ENCODE data around the gene SORL1.

Gene SORL1

GRCh38 chr11:121587182-121587581 lies 135.1 kb downstream of the SORL1 start:
- no peaks in the 10 kb centered on the region for H3K4me1 ChIP-seq (ENCODE audit: control insufficient read depth in 1 of 2, insufficient read depth in 2 of 2, low read length in 2 of 2)
- peak overlapping the region; percentile 21 for H3K27ac ChIP-seq (ENCODE audit: low read length)
- H3K36me3 ChIP-seq (ENCODE audit: control insufficient read depth in 1 of 2, insufficient read depth in 2 of 2, low read length in 2 of 2), result peaks cover 0 to 4% of the 10 kb centered on the region in 2 donors
- no peaks in the 10 kb centered on the region for H3K27me3 ChIP-seq (ENCODE audit: low read depth, low read length)
- H3K9me3 ChIP-seq (ENCODE audit: control insufficient read depth in 1 of 2, low read length in 2 of 2), result no peaks in the 10 kb centered on the region
- no peak overlapping the region for H3K4me3 ChIP-seq (ENCODE audit: low read depth in 1 of 2, low read length in 2 of 2)

GRCh38 chr11:121588747-121589146 lies 136.6 kb downstream of the SORL1 start:
- no peak overlapping the region for H3K27ac ChIP-seq (ENCODE audit: low read length)
- no peaks in the 10 kb centered on the region for H3K9me3 ChIP-seq (ENCODE audit: control insufficient read depth in 1 of 2, low read length in 2 of 2)
- no peaks in the 10 kb centered on the region for H3K4me1 ChIP-seq (ENCODE audit: control insufficient read depth in 1 of 2, insufficient read depth in 2 of 2, low read length in 2 of 2)
- H3K36me3 ChIP-seq (ENCODE audit: control insufficient read depth in 1 of 2, insufficient read depth in 2 of 2, low read length in 2 of 2), result peaks cover 4 to 6% of the 10 kb centered on the region in 2 donors
- H3K27me3 ChIP-seq (ENCODE audit: low read depth, low read length), result no peaks in the 10 kb centered on the region
- H3K4me3 ChIP-seq (ENCODE audit: low read depth in 1 of 2, low read length in 2 of 2), result no peak overlapping the region

GRCh38 chr11:121589946-121590537 lies 137.9 kb downstream of the SORL1 start:
- Histone ChIP-seq H3K27me3 (ENCODE audit: low read depth, low read length) (no peaks in the 10 kb centered on the region), H3K36me3 (ENCODE audit: control insufficient read depth in 1 of 2, insufficient read depth in 2 of 2, low read length in 2 of 2) (peaks cover 4 to 6% of the 10 kb centered on the region in 2 donors), H3K4me3 (ENCODE audit: low read depth in 1 of 2, low read length in 2 of 2) (no peak overlapping the region), H3K4me1 (ENCODE audit: control insufficient read depth in 1 of 2, insufficient read depth in 2 of 2, low read length in 2 of 2) (no peaks in the 10 kb centered on the region), H3K9me3 (ENCODE audit: control insufficient read depth in 1 of 2, low read length in 2 of 2) (no peaks in the 10 kb centered on the region), H3K27ac (ENCODE audit: low read length) (no peak overlapping the region)

GRCh38 chr11:121590772-121591404 lies 138.8 kb downstream of the SORL1 start:
- H3K27me3 ChIP-seq (ENCODE audit: low read depth, low read length), result no peaks in the 10 kb centered on the region
- H3K4me1 ChIP-seq (ENCODE audit: control insufficient read depth in 1 of 2, insufficient read depth in 2 of 2, low read length in 2 of 2), result no peaks in the 10 kb centered on the region
- no peak overlapping the region for H3K27ac ChIP-seq (ENCODE audit: low read length)
- H3K36me3 ChIP-seq (ENCODE audit: control insufficient read depth in 1 of 2, insufficient read depth in 2 of 2, low read length in 2 of 2), result peaks cover 4 to 6% of the 10 kb centered on the region in 2 donors
- no peak overlapping the region for H3K4me3 ChIP-seq (ENCODE audit: low read depth in 1 of 2, low read length in 2 of 2)
- H3K9me3 ChIP-seq (ENCODE audit: control insufficient read depth in 1 of 2, low read length in 2 of 2), result no peaks in the 10 kb centered on the region

GRCh38 chr11:121591405-121592033 lies 139.4 kb downstream of the SORL1 start:
- no peak overlapping the region for H3K27ac ChIP-seq (ENCODE audit: low read length)
- no peaks in the 10 kb centered on the region for H3K27me3 ChIP-seq (ENCODE audit: low read depth, low read length)
- H3K4me3 ChIP-seq (ENCODE audit: low read depth in 1 of 2, low read length in 2 of 2), result no peak overlapping the region
- H3K4me1 ChIP-seq (ENCODE audit: control insufficient read depth in 1 of 2, insufficient read depth in 2 of 2, low read length in 2 of 2), result no peaks in the 10 kb centered on the region
- no peaks in the 10 kb centered on the region for H3K9me3 ChIP-seq (ENCODE audit: control insufficient read depth in 1 of 2, low read length in 2 of 2)
- H3K36me3 ChIP-seq (ENCODE audit: control insufficient read depth in 1 of 2, insufficient read depth in 2 of 2, low read length in 2 of 2), result peaks cover 0 to 6% of the 10 kb centered on the region in 2 donors

GRCh38 chr11:121592708-121593107 lies 140.6 kb downstream of the SORL1 start:
- no peak overlapping the region for H3K27ac ChIP-seq (ENCODE audit: low read length)
- no peaks in the 10 kb centered on the region for H3K27me3 ChIP-seq (ENCODE audit: low read depth, low read length)
- no peaks in the 10 kb centered on the region for H3K4me1 ChIP-seq (ENCODE audit: control insufficient read depth in 1 of 2, insufficient read depth in 2 of 2, low read length in 2 of 2)
- no peak overlapping the region for H3K4me3 ChIP-seq (ENCODE audit: low read depth in 1 of 2, low read length in 2 of 2)
- no peaks in the 10 kb centered on the region for H3K9me3 ChIP-seq (ENCODE audit: control insufficient read depth in 1 of 2, low read length in 2 of 2)
- H3K36me3 ChIP-seq (ENCODE audit: control insufficient read depth in 1 of 2, insufficient read depth in 2 of 2, low read length in 2 of 2), result peaks cover 0 to 6% of the 10 kb centered on the region in 2 donors

GRCh38 chr11:121595717-121596161 lies 143.6 kb downstream of the SORL1 start:
- Histone ChIP-seq H3K27ac (ENCODE audit: low read length) (no peak overlapping the region), H3K9me3 (ENCODE audit: control insufficient read depth in 1 of 2, low read length in 2 of 2) (no peaks in the 10 kb centered on the region), H3K27me3 (ENCODE audit: low read depth, low read length) (no peaks in the 10 kb centered on the region), H3K36me3 (ENCODE audit: control insufficient read depth in 1 of 2, insufficient read depth in 2 of 2, low read length in 2 of 2) (peaks cover 0 to 6% of the 10 kb centered on the region in 2 donors), H3K4me1 (ENCODE audit: control insufficient read depth in 1 of 2, insufficient read depth in 2 of 2, low read length in 2 of 2) (no peaks in the 10 kb centered on the region), H3K4me3 (ENCODE audit: low read depth in 1 of 2, low read length in 2 of 2) (no peak overlapping the region)

DNA sequence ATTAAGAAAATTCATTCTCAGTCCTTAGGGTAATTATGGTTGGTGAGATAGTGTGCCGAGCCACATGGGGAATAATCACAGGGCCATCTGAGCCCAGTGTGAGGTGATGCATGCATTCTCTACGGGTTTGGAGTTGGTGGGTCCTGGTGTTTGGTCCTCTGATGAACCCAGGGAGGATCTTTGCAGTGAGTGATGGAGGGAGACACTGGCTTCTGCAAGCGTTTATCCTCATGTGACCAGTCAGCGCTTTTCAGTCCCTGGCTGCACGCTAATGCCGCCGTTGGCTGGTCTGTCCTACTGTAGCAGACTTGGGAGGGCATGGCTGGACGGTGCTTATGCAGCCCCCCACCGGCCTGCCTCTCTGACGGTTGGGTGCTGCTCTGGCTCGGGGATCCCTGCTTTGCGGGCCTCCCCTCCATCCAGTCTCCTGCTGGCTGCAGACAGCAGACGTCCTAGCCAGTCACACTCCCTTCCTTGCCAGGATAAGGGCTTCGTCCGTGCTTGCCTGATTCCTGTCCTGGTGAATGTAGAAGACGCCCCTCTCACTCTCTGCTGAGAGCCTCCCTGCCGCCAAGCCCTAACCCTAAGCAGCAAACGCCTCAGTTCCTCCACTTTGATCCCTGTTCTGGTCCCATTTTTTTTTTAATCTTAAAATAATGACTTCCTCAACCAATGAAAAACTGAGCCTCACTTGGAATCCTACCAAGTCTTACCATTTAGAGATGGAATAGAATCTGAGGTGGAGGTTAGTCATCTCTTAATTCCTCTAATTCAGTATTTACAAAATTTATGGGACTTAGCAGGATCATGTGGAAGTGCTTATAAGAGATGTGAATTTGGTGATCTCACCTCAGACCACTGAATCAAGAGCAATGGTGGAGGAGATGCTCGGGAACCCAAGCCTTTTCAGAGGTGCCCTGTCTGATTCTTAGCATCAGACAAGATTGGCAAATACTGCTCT lies 144.4 kb downstream of the SORL1 start:
- no peaks in the 10 kb centered on the region for H3K9me3 ChIP-seq (ENCODE audit: control insufficient read depth in 1 of 2, low read length in 2 of 2)
- H3K27ac ChIP-seq (ENCODE audit: low read length), result no peak overlapping the region
- no peaks in the 10 kb centered on the region for H3K4me1 ChIP-seq (ENCODE audit: control insufficient read depth in 1 of 2, insufficient read depth in 2 of 2, low read length in 2 of 2)
- no peaks in the 10 kb centered on the region for H3K27me3 ChIP-seq (ENCODE audit: low read depth, low read length)
- H3K4me3 ChIP-seq (ENCODE audit: low read depth in 1 of 2, low read length in 2 of 2), result no peak overlapping the region
- peaks cover 0 to 6% of the 10 kb centered on the region in 2 donors for H3K36me3 ChIP-seq (ENCODE audit: control insufficient read depth in 1 of 2, insufficient read depth in 2 of 2, low read length in 2 of 2)

DNA sequence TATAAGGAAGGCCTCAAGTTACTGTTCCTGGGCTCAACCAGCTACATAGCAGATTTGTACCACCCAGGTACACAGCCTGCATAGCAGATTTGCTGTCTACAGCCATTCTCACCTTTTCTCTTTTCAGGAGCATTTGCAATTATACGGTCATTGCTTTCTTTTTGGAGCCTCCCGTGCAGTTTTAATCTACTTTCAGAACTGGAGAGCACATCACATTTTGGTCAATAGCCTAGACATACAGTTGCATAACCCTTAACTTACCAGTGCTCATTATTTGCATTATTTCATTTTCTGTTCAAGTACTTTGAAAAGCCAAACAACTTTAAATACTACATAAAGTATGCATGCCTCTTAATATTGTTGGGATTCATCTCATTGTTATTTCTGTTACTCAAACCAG lies 151.2 kb downstream of the SORL1 start:
- Histone ChIP-seq H3K27me3 (ENCODE audit: low read depth, low read length) (no peaks in the 10 kb centered on the region), H3K4me3 (ENCODE audit: low read depth in 1 of 2, low read length in 2 of 2) (no peak overlapping the region), H3K4me1 (ENCODE audit: control insufficient read depth in 1 of 2, insufficient read depth in 2 of 2, low read length in 2 of 2) (no peaks in the 10 kb centered on the region), H3K9me3 (ENCODE audit: control insufficient read depth in 1 of 2, low read length in 2 of 2) (no peaks in the 10 kb centered on the region), H3K36me3 (ENCODE audit: control insufficient read depth in 1 of 2, insufficient read depth in 2 of 2, low read length in 2 of 2) (peaks cover 14 to 21% of the 10 kb centered on the region in 2 donors), H3K27ac (ENCODE audit: low read length) (no peak overlapping the region)

DNA sequence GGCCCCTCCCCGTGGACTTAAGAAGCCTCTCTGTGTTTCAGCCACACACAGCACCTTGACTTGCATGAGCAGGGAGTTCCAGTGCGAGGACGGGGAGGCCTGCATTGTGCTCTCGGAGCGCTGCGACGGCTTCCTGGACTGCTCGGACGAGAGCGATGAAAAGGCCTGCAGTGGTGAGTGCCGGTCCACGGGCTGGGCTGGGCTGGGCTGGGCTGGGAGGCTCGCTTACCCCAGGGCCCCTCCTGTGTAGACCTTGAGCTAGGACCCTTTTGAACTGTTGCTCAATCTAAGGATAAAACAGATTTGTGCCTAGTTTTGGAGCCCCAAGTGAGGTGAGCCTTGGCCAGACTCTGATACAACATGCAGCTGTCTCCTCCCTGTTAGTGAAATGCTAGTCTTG lies 152.0 kb downstream of the SORL1 start:
- H3K9me3 ChIP-seq (ENCODE audit: control insufficient read depth in 1 of 2, low read length in 2 of 2), result no peaks in the 10 kb centered on the region
- H3K4me1 ChIP-seq (ENCODE audit: control insufficient read depth in 1 of 2, insufficient read depth in 2 of 2, low read length in 2 of 2), result no peaks in the 10 kb centered on the region
- no peaks in the 10 kb centered on the region for H3K27me3 ChIP-seq (ENCODE audit: low read depth, low read length)
- H3K36me3 ChIP-seq (ENCODE audit: control insufficient read depth in 1 of 2, insufficient read depth in 2 of 2, low read length in 2 of 2), result peaks cover 18 to 23% of the 10 kb centered on the region in 2 donors
- no peak overlapping the region for H3K4me3 ChIP-seq (ENCODE audit: low read depth in 1 of 2, low read length in 2 of 2)
- H3K27ac ChIP-seq (ENCODE audit: low read length), result no peak overlapping the region

- H3K4me3 ChIP-seq (ENCODE audit: low read depth in 1 of 2, low read length in 2 of 2), result no peak overlapping the region
- H3K36me3 ChIP-seq (ENCODE audit: control insufficient read depth in 1 of 2, insufficient read depth in 2 of 2, low read length in 2 of 2), result peaks cover 23 to 24% of the 10 kb centered on the region in 2 donors
- no peaks in the 10 kb centered on the region for H3K4me1 ChIP-seq (ENCODE audit: control insufficient read depth in 1 of 2, insufficient read depth in 2 of 2, low read length in 2 of 2)
- H3K9me3 ChIP-seq (ENCODE audit: control insufficient read depth in 1 of 2, low read length in 2 of 2), result no peaks in the 10 kb centered on the region
- no peak overlapping the region for H3K27ac ChIP-seq (ENCODE audit: low read length)
- no peaks in the 10 kb centered on the region for H3K27me3 ChIP-seq (ENCODE audit: low read depth, low read length)
Measured at GRCh38 chr11:121606354-121606753, 154.2 kb downstream of the SORL1 start.
